ENCODE data around the gene SETD7.

SETD7 gene

DNA sequence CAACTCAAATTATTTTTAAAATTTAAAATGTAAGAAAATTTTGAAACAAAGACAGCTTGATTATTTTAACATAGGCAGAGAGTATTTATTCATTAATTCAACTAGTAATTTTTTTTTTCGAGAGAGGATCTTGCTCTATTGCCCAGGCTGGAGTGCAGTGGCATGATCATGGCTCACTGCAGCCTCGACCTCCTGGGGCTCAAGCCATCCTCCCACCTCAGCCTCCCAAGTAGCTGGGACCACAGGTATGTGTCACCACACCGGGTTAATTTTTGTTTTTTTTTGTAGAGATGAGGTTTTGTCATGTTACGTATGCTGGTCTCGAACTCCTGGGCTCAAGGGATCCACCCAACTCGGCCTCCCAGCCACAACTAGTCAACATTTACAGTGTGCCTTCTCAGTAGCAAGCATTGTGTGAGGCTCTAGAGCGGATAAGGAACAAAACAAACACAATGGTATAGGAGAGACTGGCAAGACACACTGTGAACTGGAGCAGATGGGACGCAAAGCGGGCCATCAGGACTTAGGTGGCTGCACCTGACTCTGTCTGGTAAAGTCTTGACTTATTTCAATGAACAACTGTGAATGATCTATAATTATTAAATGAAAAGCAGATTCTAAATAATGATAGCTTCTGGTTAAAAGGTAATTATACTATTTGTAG is 21.6 kb downstream of the SETD7 start:
- Histone ChIP-seq H4K20me1 (ENCODE audit: insufficient read depth, low read length) (no peaks in the 10 kb centered on the region; the same call in 1 of the 2 replicates), H3K27me3 (ENCODE audit: insufficient read depth, low read length, poor library complexity) (no peaks in the 10 kb centered on the region), H3K79me2 (ENCODE audit: insufficient read depth, low read length) (peaks cover 4% of the 10 kb centered on the region; the same call in 1 of the 2 replicates), H2AFZ (ENCODE audit: low read depth, low read length) (no peak overlapping the region), H3K36me3 (ENCODE audit: insufficient read depth, low read length) (peaks cover 32% of the 10 kb centered on the region), H3K27ac (ENCODE audit: low read length) (no peak overlapping the region), H3K9ac (ENCODE audit: low read depth, low read length) (no peak overlapping the region), H3K9me3 (ENCODE audit: insufficient read depth, low read length, severe bottlenecking) (no peaks in the 10 kb centered on the region), H3K4me3 (ENCODE audit: low read depth in 1 of 2, low read length in 2 of 2) (no peak overlapping the region), H3K4me2 (ENCODE audit: insufficient read depth, low read length) (no peak overlapping the region), H3K4me1 (ENCODE audit: insufficient read depth, low read length) (no peaks in the 10 kb centered on the region)
- ATAC-seq (ENCODE audit: insufficient read depth, low read depth): no peak
- TF ChIP-seq EZH2 (IDR thresholded peaks at IDR 0.05; ENCODE audit: borderline replicate concordance, low read depth, low read length, severe bottlenecking) (no peak), CTCF (IDR thresholded peaks at IDR 0.05; ENCODE audit: borderline replicate concordance, extremely low read depth, low read length, poor library complexity, severe bottlenecking) (no peak)
- no peak for DNase-seq

DNA sequence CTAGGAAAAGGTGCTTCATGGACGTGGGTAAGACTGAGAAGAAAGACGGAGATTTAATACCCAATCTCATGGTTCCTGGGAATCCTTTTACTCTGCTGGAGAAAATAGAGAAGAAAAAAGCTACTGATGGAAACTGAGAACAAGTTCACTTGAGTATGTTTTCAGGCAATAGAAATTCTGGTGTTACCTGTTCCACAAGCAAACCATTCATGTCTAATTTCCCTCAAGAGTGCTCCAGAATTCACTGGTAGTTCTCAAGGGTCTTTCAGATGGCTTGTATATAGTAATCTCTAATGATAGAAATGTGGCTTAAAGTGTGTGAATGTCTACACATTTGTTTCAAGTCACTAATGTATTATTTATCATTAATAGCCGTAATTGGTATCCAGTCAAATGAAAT is 22.5 kb downstream of the SETD7 start:
- Histone ChIP-seq H3K27ac (ENCODE audit: low read length) (no peak overlapping the region), H3K4me3 (ENCODE audit: low read depth in 1 of 2, low read length in 2 of 2) (no peak overlapping the region), H3K4me2 (ENCODE audit: insufficient read depth, low read length) (no peak overlapping the region), H3K79me2 (ENCODE audit: insufficient read depth, low read length) (peaks cover 4% of the 10 kb centered on the region; the same call in 1 of the 2 replicates), H2AFZ (ENCODE audit: low read depth, low read length) (no peak overlapping the region), H3K27me3 (ENCODE audit: insufficient read depth, low read length, poor library complexity) (no peaks in the 10 kb centered on the region), H3K4me1 (ENCODE audit: insufficient read depth, low read length) (no peaks in the 10 kb centered on the region), H4K20me1 (ENCODE audit: insufficient read depth, low read length) (no peaks in the 10 kb centered on the region; the same call in 1 of the 2 replicates), H3K9me3 (ENCODE audit: insufficient read depth, low read length, severe bottlenecking) (no peaks in the 10 kb centered on the region), H3K9ac (ENCODE audit: low read depth, low read length) (no peak overlapping the region), H3K36me3 (ENCODE audit: insufficient read depth, low read length) (peaks cover 42% of the 10 kb centered on the region)
- TF ChIP-seq EZH2 (IDR thresholded peaks at IDR 0.05; ENCODE audit: borderline replicate concordance, low read depth, low read length, severe bottlenecking) (no peak), CTCF (IDR thresholded peaks at IDR 0.05; ENCODE audit: borderline replicate concordance, extremely low read depth, low read length, poor library complexity, severe bottlenecking) (no peak)
- ATAC-seq (ENCODE audit: insufficient read depth, low read depth) (no peak), DNase-seq (no peak)

DNA sequence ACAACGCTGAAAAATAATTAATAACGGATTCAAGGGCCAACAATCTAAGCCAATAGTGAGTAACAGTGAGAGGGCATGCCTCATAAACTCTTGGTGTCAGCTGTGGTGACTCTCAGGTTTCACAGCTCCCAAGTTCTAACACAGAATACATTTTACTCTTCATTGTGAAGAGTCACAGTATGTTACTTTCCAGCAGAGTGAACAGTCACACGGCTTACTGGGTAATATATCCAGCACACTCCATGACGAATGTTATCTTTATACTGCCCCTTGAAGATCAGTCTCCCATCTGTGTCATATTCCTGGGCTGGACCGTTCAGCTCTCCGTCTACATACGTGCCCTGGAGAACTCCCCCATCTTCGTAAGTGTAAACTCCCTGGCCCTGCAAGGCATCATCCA is 23.1 kb downstream of the SETD7 start:
- Histone ChIP-seq H3K9me3 (ENCODE audit: insufficient read depth, low read length, severe bottlenecking) (no peaks in the 10 kb centered on the region), H3K9ac (ENCODE audit: low read depth, low read length) (no peak overlapping the region), H3K79me2 (ENCODE audit: insufficient read depth, low read length) (peaks cover 4% of the 10 kb centered on the region; the same call in 1 of the 2 replicates), H2AFZ (ENCODE audit: low read depth, low read length) (no peak overlapping the region), H3K4me2 (ENCODE audit: insufficient read depth, low read length) (no peak overlapping the region), H4K20me1 (ENCODE audit: insufficient read depth, low read length) (no peaks in the 10 kb centered on the region; the same call in 1 of the 2 replicates), H3K4me3 (ENCODE audit: low read depth in 1 of 2, low read length in 2 of 2) (no peak overlapping the region), H3K4me1 (ENCODE audit: insufficient read depth, low read length) (no peaks in the 10 kb centered on the region), H3K36me3 (ENCODE audit: insufficient read depth, low read length) (peaks cover 47% of the 10 kb centered on the region), H3K27ac (ENCODE audit: low read length) (no peak overlapping the region), H3K27me3 (ENCODE audit: insufficient read depth, low read length, poor library complexity) (no peaks in the 10 kb centered on the region)
- no peak for DNase-seq
- no peak for ATAC-seq (ENCODE audit: insufficient read depth, low read depth)
- TF ChIP-seq EZH2 (IDR thresholded peaks at IDR 0.05; ENCODE audit: borderline replicate concordance, low read depth, low read length, severe bottlenecking) (no peak), CTCF (IDR thresholded peaks at IDR 0.05; ENCODE audit: borderline replicate concordance, extremely low read depth, low read length, poor library complexity, severe bottlenecking) (no peak)
